Karpas-422 (cell line): ENCODE measurements around the gene TIMP2. TPM values are rescaled to one million over a fixed set of nuclear protein-coding genes. Genes with fewer than 3 reads are reported as not detected.
"Not testable (repeated sequence)": the region's sequence is repeated elsewhere in the genome, so short reads cannot be mapped to it uniquely, and the experiment has no call there.

Experiments
- DNase-seq: peaks from one replicate; pipeline ENCODE4 v3.0.0-alpha.2; 2015
- H2AFZ ChIP-seq: fragments of 200-600 bp; sonication (generic); 2 replicates; pipeline ENCODE4 v1.6.1; 2014; ENCODE audit warnings: antibody characterized with exemption, low read length, mixed read lengths
- H3K27ac ChIP-seq: fragments of 200-600 bp; sonication (generic); 2 replicates; pipeline ENCODE4 v1.5.1; 2014; ENCODE audit warnings: mild to moderate bottlenecking, low read length, moderate library complexity
- H3K27me3 ChIP-seq: fragments of 200-600 bp; sonication (generic); 2 replicates; pipeline ENCODE4 v1.6.1; 2014; ENCODE audit warnings: low read length, mixed read lengths
- H3K36me3 ChIP-seq: fragments of 200-600 bp; sonication (generic); 2 replicates; pipeline ENCODE4 v1.6.1; 2014; ENCODE audit warnings: low read length, mixed read lengths; ENCODE audit not compliant: insufficient read depth
- H3K4me1 ChIP-seq: fragments of 200-600 bp; sonication (generic); 2 replicates; pipeline ENCODE4 v1.6.1; 2014; ENCODE audit warnings: mild to moderate bottlenecking, low read length, mixed read lengths
- H3K4me2 ChIP-seq: fragments of 200-600 bp; sonication (generic); 2 replicates; pipeline ENCODE4 v1.6.1; 2014; ENCODE audit warnings: low read length, low read depth, mild to moderate bottlenecking; ENCODE audit not compliant: poor library complexity, severe bottlenecking
- H3K4me3 ChIP-seq: fragments of 200-600 bp; sonication (generic); 2 replicates; pipeline ENCODE4 v1.5.1; 2014; ENCODE audit warnings: mild to moderate bottlenecking, antibody characterized with exemption, low read length, mixed read lengths
- H3K79me2 ChIP-seq: fragments of 200-600 bp; sonication (generic); 2 replicates; pipeline ENCODE4 v1.6.1; 2014; ENCODE audit warnings: mild to moderate bottlenecking, low read length, mixed read lengths
- H3K9ac ChIP-seq: fragments of 200-600 bp; sonication (generic); 2 replicates; pipeline ENCODE4 v1.6.0; 2014; ENCODE audit warnings: low read length
- H3K9me2 ChIP-seq: fragments of 200-600 bp; sonication (generic), shearing (Covaris generic); replicated peaks from 2 replicates; pipeline ENCODE4 v1.6.0; 2014; ENCODE audit warnings: mild to moderate bottlenecking, low read length, moderate library complexity; ENCODE audit not compliant: insufficient read depth
- H3K9me3 ChIP-seq: fragments of 300-700, 200-600 bp; sonication (generic); 2 replicates; pipeline ENCODE4 v1.6.1; 2014; ENCODE audit warnings: low read length, mixed read lengths
- H4K20me1 ChIP-seq: fragments of 200-600 bp; sonication (generic); 2 replicates; pipeline ENCODE4 v1.6.1; 2014; ENCODE audit warnings: mild to moderate bottlenecking, antibody characterized with exemption, low read length, low read depth; ENCODE audit not compliant: insufficient read depth
- total RNA-seq: library from RNA; depleted of rRNA; stranded (reverse); fragments of >200 nt; shearing (Covaris generic); gene quantifications from 2 replicates; pipeline ENCODE4 v1.2.3, GENCODE V29; 2014; ENCODE audit warnings: low replicate concordance

TIMP2 gene
- total RNA-seq, 1 experiment from 2014 or later = not detected

- no peaks in the 10 kb centered on the region for H4K20me1 ChIP-seq
- no peak overlapping the region for H3K4me2 ChIP-seq
- no peak for DNase-seq
- no peak overlapping the region for H2AFZ ChIP-seq
- no peaks in the 10 kb centered on the region; the same call in 1 of the 2 replicates for H3K27me3 ChIP-seq
- no peak overlapping the region for H3K9ac ChIP-seq
- H3K79me2 ChIP-seq = no peaks in the 10 kb centered on the region
- no peak overlapping the region for H3K4me3 ChIP-seq
- no peak overlapping the region for H3K27ac ChIP-seq
- no peaks in the 10 kb centered on the region for H3K36me3 ChIP-seq
- no peaks in the 10 kb centered on the region for H3K9me2 ChIP-seq
- no peaks in the 10 kb centered on the region for H3K4me1 ChIP-seq
- H3K9me3 ChIP-seq = peaks cover 12% of the 10 kb centered on the region
These were observed 26.9 kb upstream of the TIMP2 start for GRCh38 chr17:78951967-78952551.

GRCh38 chr17:78950870-78951269 lies 25.7 kb upstream of the TIMP2 start:
- no peak overlapping the region for H2AFZ ChIP-seq
- no peak overlapping the region for H3K27ac ChIP-seq
- no peaks in the 10 kb centered on the region for H3K9me2 ChIP-seq
- H3K4me1 ChIP-seq = no peaks in the 10 kb centered on the region
- H3K9me3 ChIP-seq = peaks cover 12% of the 10 kb centered on the region
- no peaks in the 10 kb centered on the region for H4K20me1 ChIP-seq
- no peak for DNase-seq
- H3K9ac ChIP-seq = no peak overlapping the region
- H3K36me3 ChIP-seq = no peaks in the 10 kb centered on the region
- no peak overlapping the region for H3K4me3 ChIP-seq
- no peak overlapping the region for H3K4me2 ChIP-seq
- no peaks in the 10 kb centered on the region; the same call in 1 of the 2 replicates for H3K27me3 ChIP-seq
- H3K79me2 ChIP-seq = no peaks in the 10 kb centered on the region

- Histone ChIP-seq H3K4me2 (no peak overlapping the region), H3K9ac (no peak overlapping the region)
- DNase-seq = no peak
These were observed 22.3 kb upstream of the TIMP2 start for GRCh38 chr17:78947235-78948149.

GRCh38 chr17:78946631-78947030 lies 21.4 kb upstream of the TIMP2 start:
- Histone ChIP-seq H3K9me2 (no peaks in the 10 kb centered on the region), H3K4me1 (no peaks in the 10 kb centered on the region), H4K20me1 (no peaks in the 10 kb centered on the region), H3K27ac (no peak overlapping the region), H3K79me2 (no peaks in the 10 kb centered on the region), H3K27me3 (no peaks in the 10 kb centered on the region; the same call in 1 of the 2 replicates), H3K4me2 (no peak overlapping the region), H3K9me3 (peaks cover 12% of the 10 kb centered on the region), H3K36me3 (no peaks in the 10 kb centered on the region), H3K4me3 (no peak overlapping the region), H2AFZ (no peak overlapping the region), H3K9ac (no peak overlapping the region)
- DNase-seq = no peak

More at GRCh38 chr17:78947235-78948149, 22.3 kb upstream of the TIMP2 start:
- no peaks in the 10 kb centered on the region for H3K9me2 ChIP-seq
- H2AFZ ChIP-seq = no peak overlapping the region
- no peaks in the 10 kb centered on the region for H4K20me1 ChIP-seq
- no peaks in the 10 kb centered on the region; the same call in 1 of the 2 replicates for H3K27me3 ChIP-seq
- peaks cover 12% of the 10 kb centered on the region for H3K9me3 ChIP-seq
- no peaks in the 10 kb centered on the region for H3K79me2 ChIP-seq
- H3K4me1 ChIP-seq = no peaks in the 10 kb centered on the region
- no peaks in the 10 kb centered on the region for H3K36me3 ChIP-seq
- no peak overlapping the region for H3K27ac ChIP-seq
- H3K4me3 ChIP-seq = no peak overlapping the region

GRCh38 chr17:78946131-78946530 lies 20.9 kb upstream of the TIMP2 start:
- H3K9me2 ChIP-seq = no peaks in the 10 kb centered on the region
- H3K79me2 ChIP-seq = no peaks in the 10 kb centered on the region
- H4K20me1 ChIP-seq = no peaks in the 10 kb centered on the region
- H2AFZ ChIP-seq = no peak overlapping the region
- H3K4me1 ChIP-seq = no peaks in the 10 kb centered on the region
- no peak overlapping the region for H3K9ac ChIP-seq
- DNase-seq = no peak
- no peak overlapping the region for H3K4me3 ChIP-seq
- H3K27ac ChIP-seq = no peak overlapping the region
- H3K9me3 ChIP-seq = peaks cover 8% of the 10 kb centered on the region
- H3K4me2 ChIP-seq = no peak overlapping the region
- H3K36me3 ChIP-seq = no peaks in the 10 kb centered on the region
- no peaks in the 10 kb centered on the region; the same call in 1 of the 2 replicates for H3K27me3 ChIP-seq

GRCh38 chr17:78945455-78945854 lies 20.3 kb upstream of the TIMP2 start:
- not testable (repeated sequence) for H3K9me3 ChIP-seq, H3K27ac ChIP-seq, H3K27me3 ChIP-seq, H3K9me2 ChIP-seq, H3K4me1 ChIP-seq, H3K36me3 ChIP-seq, H3K4me2 ChIP-seq, H3K4me3 ChIP-seq, H2AFZ ChIP-seq, H3K9ac ChIP-seq, H3K79me2 ChIP-seq, H4K20me1 ChIP-seq, DNase-seq

- Histone ChIP-seq H3K9me2 (no peaks in the 10 kb centered on the region), H3K9ac (no peak overlapping the region), H4K20me1 (no peaks in the 10 kb centered on the region), H3K4me2 (no peak overlapping the region), H3K4me3 (no peak overlapping the region), H3K79me2 (no peaks in the 10 kb centered on the region), H3K9me3 (no peaks in the 10 kb centered on the region; the same call in 1 of the 2 replicates), H3K4me1 (no peaks in the 10 kb centered on the region), H3K27me3 (no peaks in the 10 kb centered on the region), H2AFZ (no peak overlapping the region), H3K27ac (no peak overlapping the region), H3K36me3 (no peaks in the 10 kb centered on the region)
- DNase-seq = no peak
These were observed 19.8 kb upstream of the TIMP2 start for GRCh38 chr17:78944956-78945355.

- no peaks in the 10 kb centered on the region for H3K9me2 ChIP-seq
- no peaks in the 10 kb centered on the region for H3K27me3 ChIP-seq
- H3K79me2 ChIP-seq = no peaks in the 10 kb centered on the region
- no peak overlapping the region for H2AFZ ChIP-seq
- no peaks in the 10 kb centered on the region for H3K36me3 ChIP-seq
- no peaks in the 10 kb centered on the region for H3K9me3 ChIP-seq
- DNase-seq = no peak
- no peak overlapping the region for H3K4me2 ChIP-seq
- no peak overlapping the region for H3K27ac ChIP-seq
- no peaks in the 10 kb centered on the region for H4K20me1 ChIP-seq
- H3K4me3 ChIP-seq = no peak overlapping the region
- no peaks in the 10 kb centered on the region for H3K4me1 ChIP-seq
- H3K9ac ChIP-seq = no peak overlapping the region
These were observed 18.8 kb upstream of the TIMP2 start for GRCh38 chr17:78944026-78944425.
